ENCODE measurements around the gene EYA3.

GRCh38 chr1:28066393-28067154 is 21.8 kb downstream of the EYA3 start:
- TF ChIP-seq, protein P1, sequence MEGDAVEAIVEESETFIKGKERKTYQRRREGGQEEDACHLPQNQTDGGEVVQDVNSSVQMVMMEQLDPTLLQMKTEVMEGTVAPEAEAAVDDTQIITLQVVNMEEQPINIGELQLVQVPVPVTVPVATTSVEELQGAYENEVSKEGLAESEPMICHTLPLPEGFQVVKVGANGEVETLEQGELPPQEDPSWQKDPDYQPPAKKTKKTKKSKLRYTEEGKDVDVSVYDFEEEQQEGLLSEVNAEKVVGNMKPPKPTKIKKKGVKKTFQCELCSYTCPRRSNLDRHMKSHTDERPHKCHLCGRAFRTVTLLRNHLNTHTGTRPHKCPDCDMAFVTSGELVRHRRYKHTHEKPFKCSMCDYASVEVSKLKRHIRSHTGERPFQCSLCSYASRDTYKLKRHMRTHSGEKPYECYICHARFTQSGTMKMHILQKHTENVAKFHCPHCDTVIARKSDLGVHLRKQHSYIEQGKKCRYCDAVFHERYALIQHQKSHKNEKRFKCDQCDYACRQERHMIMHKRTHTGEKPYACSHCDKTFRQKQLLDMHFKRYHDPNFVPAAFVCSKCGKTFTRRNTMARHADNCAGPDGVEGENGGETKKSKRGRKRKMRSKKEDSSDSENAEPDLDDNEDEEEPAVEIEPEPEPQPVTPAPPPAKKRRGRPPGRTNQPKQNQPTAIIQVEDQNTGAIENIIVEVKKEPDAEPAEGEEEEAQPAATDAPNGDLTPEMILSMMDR (IDR thresholded peaks at IDR 0.05) = no peak
- TF ChIP-seq ZFX (IDR thresholded peaks at IDR 0.05; ENCODE audit: borderline replicate concordance) = no peak

Measured in 22Rv1 (cell line).